Activated gamma-delta T cell (primary cell): ENCODE data around the gene GARIN5A.
"Not testable (repeated sequence)": the region's sequence is repeated elsewhere in the genome, so short reads cannot be mapped to it uniquely, and the experiment has no call there.

Experiments used
- DNase-seq: peaks from one replicate; lab custom pipeline; 2025; lab: John Stamatoyannopoulos, UW

Gene GARIN5A

DNA sequence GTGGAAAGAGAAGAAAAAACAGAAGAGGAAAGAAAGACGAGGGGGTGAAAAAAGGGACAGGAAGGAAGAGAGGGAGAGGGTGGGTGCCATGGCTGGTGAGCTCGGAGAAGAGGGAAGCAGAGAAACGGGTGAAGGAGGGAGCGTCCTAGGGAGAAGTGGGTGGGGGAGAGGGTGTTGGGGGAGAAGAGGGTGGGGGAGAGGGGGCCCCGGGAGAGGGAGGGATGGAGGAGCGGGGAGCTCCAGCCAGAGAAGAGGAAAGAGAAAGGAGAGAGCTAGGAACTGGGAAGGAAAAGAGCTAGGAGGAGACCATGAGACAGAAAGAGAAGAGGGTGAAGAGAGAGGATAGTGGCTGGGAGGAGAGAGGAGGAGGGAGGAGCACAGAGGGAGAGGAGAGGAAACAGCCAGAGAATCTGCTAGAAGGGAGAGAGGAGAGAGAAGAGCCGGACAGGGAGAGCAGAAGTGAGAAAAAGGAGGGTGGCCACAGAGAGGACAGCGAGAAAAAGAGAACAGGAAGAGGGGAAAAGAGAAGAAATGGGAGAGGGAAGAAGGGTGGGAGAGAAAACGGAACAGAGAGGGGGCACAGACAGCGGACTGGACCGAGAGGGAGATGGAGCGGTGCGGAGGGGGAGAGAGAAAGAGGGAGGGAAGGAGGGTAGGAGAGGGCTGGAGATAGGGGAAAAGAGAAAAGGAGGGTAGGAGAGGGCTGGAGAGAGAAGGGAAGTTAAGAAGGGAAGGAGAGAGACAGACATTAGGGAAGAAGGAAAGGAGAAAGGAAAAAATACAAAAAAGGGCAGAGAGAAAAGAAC, 11.9 kb upstream of the GARIN5A start:
- DNase-seq: no peak

DNA sequence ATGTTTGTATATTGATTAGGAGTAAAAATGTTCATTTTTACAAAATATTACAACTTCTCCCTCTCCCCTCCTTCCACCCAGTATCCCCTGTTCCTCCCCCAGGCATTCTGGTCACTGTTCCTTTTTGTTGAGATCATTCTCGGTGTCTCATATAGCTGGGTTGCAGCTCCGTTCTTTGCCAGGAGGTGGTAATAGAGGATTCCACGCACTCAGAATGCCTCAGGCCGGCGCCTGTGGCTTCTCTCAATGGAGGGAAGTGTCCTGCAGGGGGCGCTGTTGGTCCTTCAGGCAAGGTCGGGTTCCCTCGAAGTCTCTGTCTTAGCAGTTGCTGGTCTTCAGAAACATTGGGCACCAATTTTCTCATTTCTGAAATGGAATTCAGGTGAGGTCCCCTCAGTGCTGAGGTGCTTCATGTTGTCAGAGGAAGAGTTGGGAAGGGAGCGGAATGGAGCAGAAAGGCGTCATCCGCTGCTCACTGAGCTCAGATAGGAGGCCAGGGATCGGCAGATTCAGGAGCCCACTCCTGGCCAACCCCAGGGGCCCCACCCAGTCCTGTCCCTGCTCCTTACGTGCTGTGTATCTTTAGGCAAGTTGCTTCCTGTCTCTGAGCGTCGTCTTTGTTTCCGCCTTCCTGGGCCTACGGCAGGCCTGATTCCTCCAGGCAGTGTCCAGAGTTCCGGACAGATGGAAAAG, 10.3 kb upstream of the GARIN5A start:
- DNase-seq: no peak

GRCh38 chr19:50485284-50485955, 8.8 kb upstream of the GARIN5A start:
- DNase-seq: no peak

- DNase-seq: no peak
Observed at GRCh38 chr19:50482916-50483315, 6.3 kb upstream of the GARIN5A start.

DNA sequence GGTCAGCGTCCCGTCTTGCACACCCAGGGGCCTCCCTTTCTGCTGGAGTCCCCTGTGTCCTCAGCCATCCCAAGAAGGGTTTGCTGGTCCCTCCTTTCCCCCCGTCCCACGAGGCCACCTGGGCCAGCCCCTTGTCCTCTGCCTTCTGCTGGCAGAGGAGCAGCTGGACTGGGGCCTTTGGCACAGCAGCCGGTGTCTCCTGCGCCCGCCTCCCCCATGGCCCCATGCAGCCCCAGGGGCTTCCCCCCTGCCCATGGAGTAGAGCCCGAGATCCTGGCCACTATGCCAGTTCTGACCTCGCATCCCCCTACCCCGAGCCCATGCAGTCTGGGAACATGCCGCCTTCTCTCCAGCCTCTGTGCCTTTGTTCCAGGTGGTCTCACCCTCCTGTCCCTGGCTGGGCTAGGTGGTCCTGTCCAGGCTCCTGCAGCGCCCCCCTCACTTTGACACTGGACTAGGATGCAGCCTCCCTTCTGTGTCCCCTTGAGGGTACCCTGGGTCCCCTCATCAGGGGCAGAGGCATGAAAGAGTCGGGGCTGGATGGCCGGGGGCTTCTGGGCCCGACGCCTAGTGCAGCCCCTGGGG, 5.7 kb upstream of the GARIN5A start:
- no peak for DNase-seq

DNA sequence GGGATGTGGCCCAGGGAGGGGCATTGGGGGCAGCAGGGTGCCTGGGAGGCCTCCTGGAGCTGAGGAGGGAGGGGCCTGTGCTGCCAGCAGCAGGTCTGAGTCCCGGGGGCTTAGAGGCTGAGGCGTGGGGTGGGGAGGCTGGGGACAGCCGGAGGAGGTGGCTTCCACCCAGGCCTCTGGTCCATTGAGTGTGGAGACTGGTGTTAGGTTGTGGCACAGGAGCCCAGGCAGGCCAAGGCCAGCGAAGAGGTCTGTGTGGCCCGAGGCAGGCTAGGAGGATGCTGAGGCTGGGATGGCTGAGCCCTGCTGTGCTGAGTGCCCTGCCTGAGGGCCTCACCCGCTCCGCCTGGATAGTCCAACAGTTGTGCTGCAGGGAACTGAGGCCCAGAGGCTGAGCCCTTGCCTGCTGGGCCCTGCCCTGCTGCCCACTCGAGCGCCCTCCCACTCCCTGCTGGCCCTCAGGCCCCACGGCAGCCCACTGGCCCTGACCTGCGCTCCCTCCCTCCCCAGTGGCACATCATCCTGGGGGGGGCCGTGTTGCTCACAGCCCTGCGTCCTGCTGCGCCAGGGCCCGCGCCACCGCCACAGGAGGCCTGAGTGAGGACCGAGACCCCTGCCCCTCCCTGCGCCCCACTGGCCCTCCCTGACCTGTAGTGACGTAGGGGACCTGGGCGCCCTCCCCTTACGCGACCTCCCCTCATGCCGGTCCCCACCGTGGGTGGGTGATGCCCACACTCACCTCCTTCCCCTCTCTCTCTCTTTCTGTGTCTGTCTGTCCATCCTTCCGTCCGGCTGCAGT, 4.9 kb upstream of the GARIN5A start:
- DNase-seq: no peak

- DNase-seq: no peak
Observed at GRCh38 chr19:50480281-50481111, 3.8 kb upstream of the GARIN5A start.

DNA sequence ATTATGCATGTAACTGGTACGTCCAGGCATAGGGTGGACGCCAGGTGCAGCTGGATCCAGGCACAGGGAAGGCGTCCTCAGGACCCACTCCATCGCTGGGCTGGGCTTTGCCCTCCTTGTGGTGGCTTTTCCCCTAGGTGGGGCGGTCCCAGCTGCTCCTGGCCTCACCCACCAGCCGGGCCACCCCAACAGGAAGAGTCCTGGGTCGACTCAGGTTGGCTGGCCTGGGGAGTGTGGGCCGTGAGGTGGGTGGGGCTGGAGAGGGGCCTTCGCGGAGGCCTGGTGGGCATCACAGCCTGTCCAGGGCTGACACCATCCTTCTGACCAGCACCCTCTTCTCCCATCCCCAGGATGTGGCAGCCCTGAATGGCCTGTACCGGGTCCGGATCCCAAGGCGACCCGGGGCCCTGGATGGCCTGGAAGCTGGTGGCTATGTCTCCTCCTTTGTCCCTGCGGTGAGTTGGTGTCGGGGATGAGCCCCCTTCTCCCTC, 3.2 kb upstream of the GARIN5A start:
- no peak for DNase-seq

GRCh38 chr19:50478901-50479715, 2.5 kb upstream of the GARIN5A start:
- no peak for DNase-seq

- DNase-seq: no peak
Observed at GRCh38 chr19:50477751-50478515, 1.3 kb upstream of the GARIN5A start.

GRCh38 chr19:50476907-50477238, 225 bp upstream of the GARIN5A start:
- no peak for DNase-seq

DNA sequence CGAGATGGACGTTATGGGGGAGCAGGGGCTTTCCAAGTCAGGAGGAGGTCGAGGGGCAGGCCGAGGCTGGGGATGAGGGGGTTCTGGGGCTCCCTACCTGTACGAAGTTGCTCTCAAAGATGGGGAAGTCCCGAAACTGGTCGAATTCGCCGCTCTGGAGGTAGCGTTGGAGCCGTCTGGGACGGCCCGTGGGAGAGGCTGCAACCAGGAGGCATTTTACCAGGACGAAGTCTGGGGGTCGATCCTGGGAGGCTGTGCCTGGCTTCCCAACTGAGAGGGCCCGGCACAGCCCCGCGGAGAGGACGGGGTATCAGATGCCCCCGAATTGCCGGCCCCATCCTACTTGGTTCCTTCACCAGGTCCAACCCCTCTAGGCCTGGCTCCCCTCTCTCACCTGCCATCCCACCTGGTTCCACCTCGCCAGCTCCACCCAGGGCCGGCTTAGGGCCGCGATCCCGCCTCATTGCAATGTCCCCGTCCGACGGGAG, 868 bp downstream of the GARIN5A start:
- DNase-seq: no peak

DNA sequence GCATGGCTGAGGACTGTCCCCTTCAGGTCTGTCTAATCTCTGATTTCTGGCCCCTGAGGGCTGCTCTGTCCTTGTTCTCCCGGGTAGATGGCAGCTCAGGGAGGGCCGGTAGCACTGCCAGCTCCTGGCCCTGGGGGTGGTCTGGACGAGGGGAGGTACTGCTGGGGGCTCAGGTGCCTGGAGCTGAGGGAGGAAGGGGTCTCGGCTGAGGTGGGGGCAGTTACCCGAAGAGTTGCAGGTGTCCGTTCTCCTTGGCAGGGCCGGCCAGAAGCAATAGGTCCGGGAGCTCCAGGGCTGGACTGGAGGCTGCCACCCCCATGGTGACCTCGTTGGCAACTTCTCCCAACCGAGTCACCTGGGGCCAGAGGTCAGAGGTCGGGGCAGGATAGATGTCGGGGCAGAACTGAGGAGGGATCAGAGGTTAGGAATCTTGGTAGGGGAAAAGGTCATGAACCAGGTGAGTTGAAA, 1.5 kb downstream of the GARIN5A start:
- DNase-seq: no peak

- DNase-seq: not testable (repeated sequence)
Observed at GRCh38 chr19:50473336-50473735, 3.3 kb downstream of the GARIN5A start.

DNA sequence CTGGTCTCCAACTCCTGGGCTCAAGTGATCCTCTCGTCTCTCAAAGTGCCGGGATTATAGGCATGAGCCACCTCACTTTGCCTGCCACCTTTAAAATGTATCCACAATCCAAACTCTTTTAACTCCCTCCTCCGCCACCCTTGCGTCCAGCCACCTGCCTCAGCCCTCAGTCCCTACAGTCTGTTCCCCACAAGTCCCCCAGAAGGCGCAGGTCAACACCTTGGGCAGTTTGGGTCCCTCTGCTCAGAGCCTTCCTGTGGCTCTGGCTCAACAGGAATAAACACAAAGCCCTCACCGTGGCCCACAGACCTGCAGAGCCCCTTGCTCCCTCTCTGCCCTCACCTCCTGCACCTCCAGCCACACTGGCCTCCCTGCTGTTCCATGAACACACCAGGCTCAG, 7.8 kb downstream of the GARIN5A start:
- no peak for DNase-seq

DNA sequence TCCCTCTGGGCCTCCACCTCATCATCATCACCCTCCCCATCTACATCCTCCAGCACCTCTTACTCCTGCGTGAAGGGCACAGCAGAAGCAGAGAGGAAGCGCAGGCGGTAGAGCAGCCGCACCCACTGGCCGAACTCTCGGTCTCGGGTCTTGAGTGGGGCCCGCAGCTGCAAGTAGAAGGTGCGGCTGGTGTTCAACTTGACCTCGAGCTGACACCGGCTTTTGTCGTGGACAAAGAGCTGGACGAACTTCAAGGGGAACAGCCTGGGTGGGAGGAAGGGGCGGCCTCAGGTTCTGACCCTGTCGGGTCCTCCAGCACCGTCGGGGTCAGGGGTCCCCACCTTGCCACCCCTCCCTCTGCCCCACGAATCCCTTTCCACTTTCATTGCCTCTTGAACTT, 9.1 kb downstream of the GARIN5A start:
- no peak for DNase-seq

DNA sequence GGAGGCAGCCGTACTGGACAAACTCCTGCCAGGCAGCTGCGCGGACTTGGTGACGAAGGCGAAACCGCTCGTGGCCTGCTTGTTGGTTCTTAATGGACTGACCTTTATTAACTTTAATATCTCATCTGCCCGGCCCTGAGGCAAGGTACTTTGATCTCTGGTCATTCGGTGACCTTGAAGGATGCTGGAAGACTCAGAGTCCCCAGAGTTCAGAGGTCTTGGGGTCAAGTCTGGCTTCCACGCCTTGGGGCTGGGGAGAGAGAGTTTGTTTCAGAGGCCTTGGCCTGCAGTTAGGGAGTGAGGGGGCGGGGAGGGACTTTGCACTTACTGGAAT, 10.0 kb downstream of the GARIN5A start:
- no peak for DNase-seq

GRCh38 chr19:50465986-50466705, 10.5 kb downstream of the GARIN5A start:
- no peak for DNase-seq
